Measurements from ENCODE around the gene CACNA1D. TPM values are rescaled to one million over a fixed set of nuclear protein-coding genes. Genes with fewer than 3 reads are reported as not detected.

The CACNA1D gene
- polyA plus RNA-seq, 4 donors: 2.2 to 133 (median 6.2) TPM

- 47 to 58% (median 49%) methylated on average over 2 of the region's 2 CpGs for WGBS, 3 donors
- no peaks in the 10 kb centered on the region for H3K27me3 ChIP-seq (ENCODE audit: control insufficient read depth in 3 of 3, insufficient read depth in 3 of 3, low read length in 3 of 3)
- DNase-seq (no peak), FAIRE-seq (no peak)
- H3K9me3 ChIP-seq (ENCODE audit: control insufficient read depth in 2 of 2, insufficient read depth in 1 of 2, low read depth in 1 of 2, low read length in 1 of 2): no peaks in the 10 kb centered on the region
- H3K36me3 ChIP-seq (ENCODE audit: control insufficient read depth in 3 of 3, insufficient read depth in 2 of 3, low read depth in 1 of 3, low read length in 3 of 3): peaks cover 0 to 27% (median 0%) of the 10 kb centered on the region in 3 donors
- H3K27ac ChIP-seq (ENCODE audit: low read depth in 1 of 3, low read length in 2 of 3): no peak overlapping the region
- no peak overlapping the region for H3K4me3 ChIP-seq (ENCODE audit: low read depth in 1 of 3, low read length in 3 of 3)
- H3K4me1 ChIP-seq (ENCODE audit: control insufficient read depth in 3 of 3, insufficient read depth in 2 of 3, low read depth in 1 of 3, low read length in 2 of 3): peaks cover 0 to 8% (median 0%) of the 10 kb centered on the region in 3 donors
Measured at GRCh38 chr3:53668872-53669271, 174.5 kb downstream of the CACNA1D start.

GRCh38 chr3:53670721-53671120 lies 176.3 kb downstream of the CACNA1D start:
- no peaks in the 10 kb centered on the region for H3K9me3 ChIP-seq (ENCODE audit: control insufficient read depth in 2 of 2, insufficient read depth in 1 of 2, low read depth in 1 of 2, low read length in 1 of 2)
- H3K36me3 ChIP-seq (ENCODE audit: control insufficient read depth in 3 of 3, insufficient read depth in 2 of 3, low read depth in 1 of 3, low read length in 3 of 3): peaks cover 0 to 35% (median 0%) of the 10 kb centered on the region in 3 donors
- H3K27ac ChIP-seq (ENCODE audit: low read depth in 1 of 3, low read length in 2 of 3): no peak overlapping the region
- 79 to 96% (median 90%) methylated on average over 3 of the region's 3 CpGs for WGBS, 3 donors
- no peak for DNase-seq
- no peak overlapping the region for H3K4me3 ChIP-seq (ENCODE audit: low read depth in 1 of 3, low read length in 3 of 3)
- H3K27me3 ChIP-seq (ENCODE audit: control insufficient read depth in 3 of 3, insufficient read depth in 3 of 3, low read length in 3 of 3): no peaks in the 10 kb centered on the region
- FAIRE-seq: no peak
- peaks cover 0 to 8% (median 0%) of the 10 kb centered on the region in 3 donors for H3K4me1 ChIP-seq (ENCODE audit: control insufficient read depth in 3 of 3, insufficient read depth in 2 of 3, low read depth in 1 of 3, low read length in 2 of 3)

- Histone ChIP-seq H3K36me3 (ENCODE audit: control insufficient read depth in 3 of 3, insufficient read depth in 2 of 3, low read depth in 1 of 3, low read length in 3 of 3) (peaks cover 0 to 35% (median 0%) of the 10 kb centered on the region in 3 donors), H3K4me3 (ENCODE audit: low read depth in 1 of 3, low read length in 3 of 3) (no peak overlapping the region), H3K27ac (ENCODE audit: low read depth in 1 of 3, low read length in 2 of 3) (no peak overlapping the region), H3K27me3 (ENCODE audit: control insufficient read depth in 3 of 3, insufficient read depth in 3 of 3, low read length in 3 of 3) (no peaks in the 10 kb centered on the region), H3K4me1 (ENCODE audit: control insufficient read depth in 3 of 3, insufficient read depth in 2 of 3, low read depth in 1 of 3, low read length in 2 of 3) (peaks cover 0 to 7% (median 0%) of the 10 kb centered on the region in 3 donors), H3K9me3 (ENCODE audit: control insufficient read depth in 2 of 2, insufficient read depth in 1 of 2, low read depth in 1 of 2, low read length in 1 of 2) (no peaks in the 10 kb centered on the region)
- FAIRE-seq: no peak
- DNase-seq: no peak
- WGBS, 3 donors: 86 to 90% (median 88%) methylated on average over 5 of the region's 5 CpGs
Measured at GRCh38 chr3:53671192-53671960, 177.0 kb downstream of the CACNA1D start.

GRCh38 chr3:53671961-53672299 lies 177.5 kb downstream of the CACNA1D start:
- Histone ChIP-seq H3K4me1 (ENCODE audit: control insufficient read depth in 3 of 3, insufficient read depth in 2 of 3, low read depth in 1 of 3, low read length in 2 of 3) (peaks cover 0 to 3% (median 0%) of the 10 kb centered on the region in 3 donors), H3K4me3 (ENCODE audit: low read depth in 1 of 3, low read length in 3 of 3) (no peak overlapping the region), H3K9me3 (ENCODE audit: control insufficient read depth in 2 of 2, insufficient read depth in 1 of 2, low read depth in 1 of 2, low read length in 1 of 2) (no peaks in the 10 kb centered on the region), H3K27me3 (ENCODE audit: control insufficient read depth in 3 of 3, insufficient read depth in 3 of 3, low read length in 3 of 3) (no peaks in the 10 kb centered on the region), H3K27ac (ENCODE audit: low read depth in 1 of 3, low read length in 2 of 3) (no peak overlapping the region), H3K36me3 (ENCODE audit: control insufficient read depth in 3 of 3, insufficient read depth in 2 of 3, low read depth in 1 of 3, low read length in 3 of 3) (peaks cover 0 to 31% (median 0%) of the 10 kb centered on the region in 3 donors)
- 71 to 80% (median 72%) methylated on average over 1 of the region's 1 CpG for WGBS, 3 donors
- DNase-seq: no peak
- no peak for FAIRE-seq

GRCh38 chr3:53672981-53673380 lies 178.6 kb downstream of the CACNA1D start:
- no peak for FAIRE-seq
- H3K36me3 ChIP-seq (ENCODE audit: control insufficient read depth in 3 of 3, insufficient read depth in 2 of 3, low read depth in 1 of 3, low read length in 3 of 3): peaks cover 0 to 34% (median 0%) of the 10 kb centered on the region in 3 donors
- H3K27ac ChIP-seq (ENCODE audit: low read depth in 1 of 3, low read length in 2 of 3): no peak overlapping the region
- H3K9me3 ChIP-seq (ENCODE audit: control insufficient read depth in 2 of 2, insufficient read depth in 1 of 2, low read depth in 1 of 2, low read length in 1 of 2): no peaks in the 10 kb centered on the region
- H3K27me3 ChIP-seq (ENCODE audit: control insufficient read depth in 3 of 3, insufficient read depth in 3 of 3, low read length in 3 of 3): no peaks in the 10 kb centered on the region
- 74 to 84% (median 78%) methylated on average over 5 of the region's 5 CpGs for WGBS, 3 donors
- H3K4me1 ChIP-seq (ENCODE audit: control insufficient read depth in 3 of 3, insufficient read depth in 2 of 3, low read depth in 1 of 3, low read length in 2 of 3): no peaks in the 10 kb centered on the region
- H3K4me3 ChIP-seq (ENCODE audit: low read depth in 1 of 3, low read length in 3 of 3): no peak overlapping the region
- DNase-seq: no peak

GRCh38 chr3:53673722-53674350 lies 179.4 kb downstream of the CACNA1D start:
- WGBS, 3 donors: 70 to 82% (median 71%) methylated on average over 10 of the region's 10 CpGs
- Histone ChIP-seq H3K4me3 (ENCODE audit: low read depth in 1 of 3, low read length in 3 of 3) (no peak overlapping the region), H3K27ac (ENCODE audit: low read depth in 1 of 3, low read length in 2 of 3) (no peak overlapping the region), H3K27me3 (ENCODE audit: control insufficient read depth in 3 of 3, insufficient read depth in 3 of 3, low read length in 3 of 3) (no peaks in the 10 kb centered on the region), H3K4me1 (ENCODE audit: control insufficient read depth in 3 of 3, insufficient read depth in 2 of 3, low read depth in 1 of 3, low read length in 2 of 3) (no peaks in the 10 kb centered on the region), H3K36me3 (ENCODE audit: control insufficient read depth in 3 of 3, insufficient read depth in 2 of 3, low read depth in 1 of 3, low read length in 3 of 3) (peaks cover 0 to 34% (median 0%) of the 10 kb centered on the region in 3 donors), H3K9me3 (ENCODE audit: control insufficient read depth in 2 of 2, insufficient read depth in 1 of 2, low read depth in 1 of 2, low read length in 1 of 2) (no peaks in the 10 kb centered on the region)
- DNase-seq: no peak
- FAIRE-seq: no peak

- FAIRE-seq (no peak), DNase-seq (no peak)
- Histone ChIP-seq H3K4me3 (ENCODE audit: low read depth in 1 of 3, low read length in 3 of 3) (no peak overlapping the region), H3K4me1 (ENCODE audit: control insufficient read depth in 3 of 3, insufficient read depth in 2 of 3, low read depth in 1 of 3, low read length in 2 of 3) (no peaks in the 10 kb centered on the region), H3K9me3 (ENCODE audit: control insufficient read depth in 2 of 2, insufficient read depth in 1 of 2, low read depth in 1 of 2, low read length in 1 of 2) (no peaks in the 10 kb centered on the region), H3K27me3 (ENCODE audit: control insufficient read depth in 3 of 3, insufficient read depth in 3 of 3, low read length in 3 of 3) (no peaks in the 10 kb centered on the region), H3K36me3 (ENCODE audit: control insufficient read depth in 3 of 3, insufficient read depth in 2 of 3, low read depth in 1 of 3, low read length in 3 of 3) (peaks cover 0 to 30% (median 0%) of the 10 kb centered on the region in 3 donors), H3K27ac (ENCODE audit: low read depth in 1 of 3, low read length in 2 of 3) (no peak overlapping the region)
- 84 to 87% (median 85%) methylated on average over 8 of the region's 8 CpGs for WGBS, 3 donors
Measured at GRCh38 chr3:53674582-53674981, 180.2 kb downstream of the CACNA1D start.

GRCh38 chr3:53675022-53675697 lies 180.7 kb downstream of the CACNA1D start:
- FAIRE-seq: no peak
- 87 to 90% (median 88%) methylated on average over 15 of the region's 15 CpGs for WGBS, 3 donors
- H3K9me3 ChIP-seq (ENCODE audit: control insufficient read depth in 2 of 2, insufficient read depth in 1 of 2, low read depth in 1 of 2, low read length in 1 of 2): no peaks in the 10 kb centered on the region
- no peak overlapping the region for H3K4me3 ChIP-seq (ENCODE audit: low read depth in 1 of 3, low read length in 3 of 3)
- no peak overlapping the region for H3K27ac ChIP-seq (ENCODE audit: low read depth in 1 of 3, low read length in 2 of 3)
- DNase-seq: no peak
- H3K27me3 ChIP-seq (ENCODE audit: control insufficient read depth in 3 of 3, insufficient read depth in 3 of 3, low read length in 3 of 3): no peaks in the 10 kb centered on the region
- H3K36me3 ChIP-seq (ENCODE audit: control insufficient read depth in 3 of 3, insufficient read depth in 2 of 3, low read depth in 1 of 3, low read length in 3 of 3): peaks cover 0 to 34% (median 0%) of the 10 kb centered on the region in 3 donors
- no peaks in the 10 kb centered on the region for H3K4me1 ChIP-seq (ENCODE audit: control insufficient read depth in 3 of 3, insufficient read depth in 2 of 3, low read depth in 1 of 3, low read length in 2 of 3)
